WTC11 (cell line): ENCODE measurements around the gene CA5A. TPM values are rescaled to one million over a fixed set of nuclear protein-coding genes. Genes with fewer than 3 reads are reported as not detected.

Source experiments
- ATAC-seq: fragments of 200-7000 bp; cut with Tn5 transposase; 2 replicates; pipeline ENCODE4 v1.10.0; 2021; ENCODE audit warnings: mild to moderate bottlenecking, moderate library complexity
- CTCF ChIA-PET: fragments of 300-600 bp; sonication (Branson Sonifier 250); formaldehyde crosslinking; loops from one replicate; lab custom pipeline; 2021; ENCODE audit warnings: antibody characterized with exemption; lab: Charles Lee
- POLR2A ChIA-PET: fragments of 350-600 bp; sonication (Branson Sonifier 250); formaldehyde crosslinking; loops from one replicate; lab custom pipeline; 2021; ENCODE audit warnings: antibody characterized with exemption; lab: Charles Lee
- DNase-seq: peaks from one replicate; pipeline ENCODE4 v3.0.0; 2021; ENCODE audit warnings: low spot score
- H3K27ac Mint-ChIP-seq: 2 replicates; pipeline ENCODE4 v1.8.0; 2021; ENCODE audit warnings: mixed read lengths
- H3K27me3 Mint-ChIP-seq: 2 replicates; pipeline ENCODE4 v1.8.0; 2021; ENCODE audit warnings: low read depth, mild to moderate bottlenecking, moderate library complexity, mixed read lengths
- H3K36me3 Mint-ChIP-seq: 2 replicates; pipeline ENCODE4 v1.8.0; 2021; ENCODE audit warnings: mixed read lengths
- H3K4me1 Mint-ChIP-seq: 2 replicates; pipeline ENCODE4 v1.8.0; 2022; ENCODE audit warnings: mixed read lengths
- H3K4me3 Mint-ChIP-seq: 2 replicates; pipeline ENCODE4 v1.8.0; 2021; ENCODE audit warnings: mild to moderate bottlenecking, moderate library complexity, mixed read lengths
- H3K9me3 Mint-ChIP-seq: 2 replicates; pipeline ENCODE4 v1.8.0; 2021; ENCODE audit warnings: mixed read lengths
- ATF6 ChIP-seq: sonication (generic); formaldehyde crosslinking; IDR thresholded peaks from 2 replicates; pipeline ENCODE4 v1.8.1; 2023; ENCODE audit warnings: mild to moderate bottlenecking, missing genetic modification reagents
- EMX1 ChIP-seq: fragments of 250-450 bp; sonication (Bioruptor Pico); IDR thresholded peaks from 2 replicates; pipeline ENCODE4 v1.8.0; 2021; ENCODE audit warnings: mild to moderate bottlenecking
- ESRRA ChIP-seq: sonication (generic); formaldehyde crosslinking; IDR thresholded peaks from 2 replicates; pipeline ENCODE4 v1.8.1; 2022; ENCODE audit warnings: mild to moderate bottlenecking, missing genetic modification reagents, borderline replicate concordance
- ETV6 ChIP-seq: sonication (generic); formaldehyde crosslinking; IDR thresholded peaks from 2 replicates; pipeline ENCODE4 v1.8.1; 2022; ENCODE audit warnings: mild to moderate bottlenecking, missing genetic modification reagents
- HMGXB4 ChIP-seq: sonication (generic); formaldehyde crosslinking; IDR thresholded peaks from 2 replicates; pipeline ENCODE4 v1.8.1; 2023; ENCODE audit warnings: mild to moderate bottlenecking, moderate library complexity, missing genetic modification reagents
- IRF2 ChIP-seq: sonication (generic); formaldehyde crosslinking; IDR thresholded peaks from 2 replicates; pipeline ENCODE4 v1.8.0; 2022; ENCODE audit warnings: low read depth, missing genetic modification reagents, borderline replicate concordance
- MXD4 ChIP-seq: fragments of 250-450 bp; sonication (Bioruptor Pico); IDR thresholded peaks from 2 replicates; pipeline ENCODE4 v1.8.0; 2021; ENCODE audit warnings: mild to moderate bottlenecking, moderate library complexity, borderline replicate concordance
- NFATC4 ChIP-seq: fragments of 250-450 bp; sonication (Bioruptor Pico); IDR thresholded peaks from 2 replicates; pipeline ENCODE4 v1.9.0; 2021; ENCODE audit warnings: mild to moderate bottlenecking
- PRDM15 ChIP-seq: sonication (generic); formaldehyde crosslinking; IDR thresholded peaks from 2 replicates; pipeline ENCODE4 v1.8.0; 2022; ENCODE audit warnings: missing genetic modification reagents
- SMAD3 ChIP-seq: sonication (generic); formaldehyde crosslinking; IDR thresholded peaks from 2 replicates; pipeline ENCODE4 v1.8.0; 2022; ENCODE audit warnings: missing genetic modification reagents, mild to moderate bottlenecking, borderline replicate concordance
- SOX15 ChIP-seq: fragments of 250-450 bp; sonication (Bioruptor Pico); IDR thresholded peaks from 2 replicates; pipeline ENCODE4 v1.9.0; 2021; ENCODE audit warnings: mild to moderate bottlenecking
- STAT6 ChIP-seq: sonication (generic); formaldehyde crosslinking; conservative IDR thresholded peaks from 2 replicates; pipeline ENCODE4 v1.8.1; 2023; ENCODE audit warnings: mild to moderate bottlenecking, low read depth, missing genetic modification reagents, moderate library complexity
- USF1 ChIP-seq: sonication (generic); formaldehyde crosslinking; IDR thresholded peaks from 2 replicates; pipeline ENCODE4 v1.8.0; 2022; ENCODE audit warnings: mild to moderate bottlenecking, missing genetic modification reagents
- ZNF138 ChIP-seq: sonication (generic); formaldehyde crosslinking; conservative IDR thresholded peaks from 2 replicates; pipeline ENCODE4 v1.8.1; 2022; ENCODE audit warnings: mild to moderate bottlenecking, moderate library complexity, missing genetic modification reagents
- ZNF219 ChIP-seq: sonication (generic); formaldehyde crosslinking; IDR thresholded peaks from 2 replicates; pipeline ENCODE4 v1.8.0; 2023; ENCODE audit warnings: missing genetic modification reagents, mild to moderate bottlenecking, borderline replicate concordance
- ZNF317 ChIP-seq: sonication (generic); formaldehyde crosslinking; IDR thresholded peaks from 2 replicates; pipeline ENCODE4 v1.8.1; 2023; ENCODE audit warnings: low read depth, mild to moderate bottlenecking, moderate library complexity, missing genetic modification reagents, borderline replicate concordance
- ZNF416 ChIP-seq: fragments of 250-450 bp; sonication (Bioruptor Pico); IDR thresholded peaks from 2 replicates; pipeline ENCODE4 v1.9.0; 2021; ENCODE audit warnings: mild to moderate bottlenecking, inconsistent platforms
- ZNF425 ChIP-seq: fragments of 250-450 bp; sonication (Bioruptor Pico); conservative IDR thresholded peaks from 2 replicates; pipeline ENCODE4 v1.9.0; 2021; ENCODE audit warnings: mild to moderate bottlenecking
- ZNF671 ChIP-seq: fragments of 250-450 bp; sonication (Bioruptor Pico); IDR thresholded peaks from 2 replicates; pipeline ENCODE4 v1.8.0; 2021; ENCODE audit warnings: mild to moderate bottlenecking
- total RNA-seq: library from RNA; stranded (reverse); gene quantifications from 3 replicates; pipeline ENCODE4 v1.2.3, GENCODE V29; 2021

CA5A gene
- total RNA-seq, 1 experiment from 2014 or later, result not detected

- TF ChIP-seq HMGXB4 (CRISPR knock-in tag) (no peak), EMX1 (no peak), ZNF138 (CRISPR knock-in tag) (no peak), ZNF416 (CRISPR knock-in tag) (no peak), MXD4 (CRISPR knock-in tag) (no peak), ATF6 (no peak)
- TF ChIP-seq, all 79 proteins: peak for 0
Measured at GRCh38 chr16:87965417-87965816, 29.1 kb upstream of the CA5A start (continued).

- H3K4me3 Mint-ChIP-seq, result no peak overlapping the region
- H3K4me1 Mint-ChIP-seq, result peaks cover 34% of the 10 kb centered on the region
- peaks cover 1% of the 10 kb centered on the region; the same call in 1 of the 2 replicates for H3K36me3 Mint-ChIP-seq
- TF ChIP-seq STAT6 (no peak), SOX15 (CRISPR knock-in tag) (no peak), NFATC4 (no peak), ZNF425 (CRISPR knock-in tag) (no peak), HMGXB4 (CRISPR knock-in tag) (no peak), ESRRA (CRISPR knock-in tag) (no peak), ZNF317 (CRISPR knock-in tag) (no peak), ZNF219 (no peak), USF1 (CRISPR knock-in tag) (no peak), PRDM15 (CRISPR knock-in tag) (no peak), ZNF671 (CRISPR knock-in tag) (no peak), ETV6 (no peak), SMAD3 (CRISPR knock-in tag) (no peak), IRF2 (CRISPR knock-in tag) (no peak)
- no peaks in the 10 kb centered on the region for H3K9me3 Mint-ChIP-seq
- ChIA-PET POLR2A (no interaction called here), CTCF (no interaction called here)
- H3K27ac Mint-ChIP-seq, result peak overlapping the region; percentile 86
- ATAC-seq (no peak), DNase-seq (no peak)
- H3K27me3 Mint-ChIP-seq, result no peaks in the 10 kb centered on the region
Measured at GRCh38 chr16:87964049-87964659, 27.8 kb upstream of the CA5A start.
